NB4 (cell line): ENCODE data around the gene CA12.

Experiments
- POLR2A ChIP-seq: IDR thresholded peaks from 2 replicates; pipeline ENCODE4 v1.6.1; 2011; ENCODE audit warnings: mild to moderate bottlenecking; ENCODE audit not compliant: insufficient read length; ENCODE audit errors: extremely low read depth
- TF ChIP-seq, protein P1 (sequence below): IDR thresholded peaks from 2 replicates; pipeline ENCODE4 v1.6.1; 2011; ENCODE audit warnings: low read depth, low read length
- TF ChIP-seq, protein P2 (sequence below): IDR thresholded peaks from one replicate; pipeline ENCODE4 v1.5.1; 2012; ENCODE audit warnings: low read depth, low read length

DNA sequence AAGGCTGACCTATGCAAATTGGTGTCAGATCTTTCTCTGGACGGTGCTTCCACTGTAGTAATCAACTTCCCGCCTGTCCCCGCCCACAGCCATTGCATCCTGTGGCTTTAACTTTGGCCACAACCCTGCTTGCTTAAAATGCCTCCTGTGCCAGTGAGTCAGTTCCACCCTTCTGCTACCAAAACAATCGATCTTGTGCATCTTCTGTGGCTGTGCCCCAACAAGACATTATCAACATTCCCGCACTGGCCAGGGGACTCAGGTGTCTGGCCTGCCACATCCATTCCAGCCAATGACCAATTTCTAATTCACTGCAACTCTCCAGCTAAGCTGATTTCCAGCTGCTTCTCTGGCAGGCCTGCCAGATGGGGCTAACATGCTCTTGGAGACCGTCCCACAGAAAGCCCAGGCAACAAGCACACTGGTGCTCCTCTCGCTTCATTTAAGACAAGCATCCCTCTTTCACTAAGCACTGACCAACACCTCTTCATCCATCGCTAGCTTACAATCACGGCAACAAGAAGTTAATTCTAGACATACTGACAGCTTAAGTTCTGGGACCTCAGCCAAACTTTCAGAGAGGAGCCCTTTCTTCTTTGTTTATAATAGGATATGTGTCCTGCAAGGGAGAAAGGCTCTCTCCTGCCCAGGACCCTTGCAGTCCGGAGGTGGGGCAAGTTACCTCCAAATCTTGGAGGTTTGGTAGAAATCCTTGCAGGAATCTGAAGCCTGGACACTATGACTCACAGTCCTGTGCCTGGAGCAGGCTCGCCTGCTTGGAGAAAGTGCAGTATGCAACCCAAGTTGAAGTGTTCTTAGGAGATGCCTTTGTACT is 6.7 kb downstream of the CA12 start:
- TF ChIP-seq POLR2A, result no peak
- TF ChIP-seq, protein P1, sequence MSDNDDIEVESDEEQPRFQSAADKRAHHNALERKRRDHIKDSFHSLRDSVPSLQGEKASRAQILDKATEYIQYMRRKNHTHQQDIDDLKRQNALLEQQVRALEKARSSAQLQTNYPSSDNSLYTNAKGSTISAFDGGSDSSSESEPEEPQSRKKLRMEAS, result no peak
- TF ChIP-seq, protein P2, sequence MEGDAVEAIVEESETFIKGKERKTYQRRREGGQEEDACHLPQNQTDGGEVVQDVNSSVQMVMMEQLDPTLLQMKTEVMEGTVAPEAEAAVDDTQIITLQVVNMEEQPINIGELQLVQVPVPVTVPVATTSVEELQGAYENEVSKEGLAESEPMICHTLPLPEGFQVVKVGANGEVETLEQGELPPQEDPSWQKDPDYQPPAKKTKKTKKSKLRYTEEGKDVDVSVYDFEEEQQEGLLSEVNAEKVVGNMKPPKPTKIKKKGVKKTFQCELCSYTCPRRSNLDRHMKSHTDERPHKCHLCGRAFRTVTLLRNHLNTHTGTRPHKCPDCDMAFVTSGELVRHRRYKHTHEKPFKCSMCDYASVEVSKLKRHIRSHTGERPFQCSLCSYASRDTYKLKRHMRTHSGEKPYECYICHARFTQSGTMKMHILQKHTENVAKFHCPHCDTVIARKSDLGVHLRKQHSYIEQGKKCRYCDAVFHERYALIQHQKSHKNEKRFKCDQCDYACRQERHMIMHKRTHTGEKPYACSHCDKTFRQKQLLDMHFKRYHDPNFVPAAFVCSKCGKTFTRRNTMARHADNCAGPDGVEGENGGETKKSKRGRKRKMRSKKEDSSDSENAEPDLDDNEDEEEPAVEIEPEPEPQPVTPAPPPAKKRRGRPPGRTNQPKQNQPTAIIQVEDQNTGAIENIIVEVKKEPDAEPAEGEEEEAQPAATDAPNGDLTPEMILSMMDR, result no peak
